Activated effector memory CD4-positive, alpha-beta T cell treated with Interleukin-2 at 50 U/mL for 16 hours (primary cell): ENCODE data around the gene TLL2.

ENCODE experiments used
- DNase-seq: peaks from one replicate; pipeline ENCODE4 v3.0.0-alpha.2; 2020

Gene TLL2

DNA sequence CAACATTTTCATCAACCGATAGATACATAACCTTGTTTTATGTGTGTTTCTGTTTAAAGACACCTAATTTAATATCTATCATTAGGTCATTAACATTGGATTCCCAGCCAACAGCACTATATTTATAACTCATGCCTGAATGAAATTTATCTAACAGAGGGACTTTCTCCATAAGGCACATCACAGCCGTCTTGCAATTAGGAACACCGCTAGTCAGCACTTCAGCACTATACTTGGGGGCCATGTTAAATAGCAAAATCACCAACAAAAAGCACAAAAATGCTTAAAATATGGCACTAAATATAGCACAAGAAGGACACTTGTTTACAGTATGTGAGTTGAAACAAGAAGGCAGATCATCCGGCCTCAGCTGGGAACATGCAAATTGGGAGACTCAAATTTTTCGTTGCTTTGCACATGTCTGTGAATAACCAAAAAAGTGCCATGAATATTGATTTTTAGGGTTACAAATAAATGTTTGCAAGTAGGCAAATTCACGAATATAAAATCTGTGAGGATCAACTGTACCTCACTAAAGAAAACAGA, 51.0 kb downstream of the TLL2 start:
- DNase-seq, result no peak

DNA sequence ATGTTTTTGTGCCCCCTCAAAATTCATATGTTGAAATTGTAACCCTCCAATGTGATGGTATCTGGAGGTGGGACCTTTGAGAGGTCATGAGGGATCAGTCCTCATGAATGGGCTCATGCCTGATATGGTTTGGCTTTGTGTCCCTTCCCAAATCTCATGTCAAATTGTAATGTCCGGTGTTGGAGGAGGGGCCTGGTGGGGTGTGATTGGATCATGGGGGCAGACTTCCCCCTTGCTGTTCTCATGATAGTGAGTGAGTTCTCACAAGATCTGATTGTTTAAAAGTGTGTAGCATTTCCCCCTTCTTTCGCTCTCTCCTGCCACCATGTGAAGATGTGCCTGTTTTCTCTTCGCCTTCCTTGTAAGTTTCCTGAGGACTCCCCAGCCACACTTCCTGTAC, 53.4 kb downstream of the TLL2 start:
- DNase-seq, result no peak

DNA sequence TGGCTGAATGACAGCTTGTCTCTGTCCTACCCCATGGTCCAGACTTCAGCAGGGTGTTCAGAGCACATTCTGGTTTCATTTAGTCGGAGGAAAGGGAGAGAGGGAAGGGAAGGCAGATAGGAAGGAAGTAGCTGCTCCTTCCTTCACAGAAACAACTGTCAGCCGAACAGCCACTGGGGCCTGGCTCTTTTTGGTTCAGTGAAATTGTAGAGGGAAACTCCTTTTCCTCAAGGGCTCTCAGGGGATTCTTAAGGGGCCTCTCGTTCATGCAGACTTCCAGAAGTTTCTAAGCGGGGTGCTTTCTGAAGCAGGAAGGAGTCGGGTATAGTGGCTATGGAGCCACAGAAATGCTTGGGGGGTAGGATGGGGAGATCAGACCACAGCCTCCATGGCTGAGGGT, 56.4 kb downstream of the TLL2 start:
- DNase-seq, result no peak

- DNase-seq, result no peak
These were observed 57.4 kb downstream of the TLL2 start for GRCh38 chr10:96456296-96456840.

DNA sequence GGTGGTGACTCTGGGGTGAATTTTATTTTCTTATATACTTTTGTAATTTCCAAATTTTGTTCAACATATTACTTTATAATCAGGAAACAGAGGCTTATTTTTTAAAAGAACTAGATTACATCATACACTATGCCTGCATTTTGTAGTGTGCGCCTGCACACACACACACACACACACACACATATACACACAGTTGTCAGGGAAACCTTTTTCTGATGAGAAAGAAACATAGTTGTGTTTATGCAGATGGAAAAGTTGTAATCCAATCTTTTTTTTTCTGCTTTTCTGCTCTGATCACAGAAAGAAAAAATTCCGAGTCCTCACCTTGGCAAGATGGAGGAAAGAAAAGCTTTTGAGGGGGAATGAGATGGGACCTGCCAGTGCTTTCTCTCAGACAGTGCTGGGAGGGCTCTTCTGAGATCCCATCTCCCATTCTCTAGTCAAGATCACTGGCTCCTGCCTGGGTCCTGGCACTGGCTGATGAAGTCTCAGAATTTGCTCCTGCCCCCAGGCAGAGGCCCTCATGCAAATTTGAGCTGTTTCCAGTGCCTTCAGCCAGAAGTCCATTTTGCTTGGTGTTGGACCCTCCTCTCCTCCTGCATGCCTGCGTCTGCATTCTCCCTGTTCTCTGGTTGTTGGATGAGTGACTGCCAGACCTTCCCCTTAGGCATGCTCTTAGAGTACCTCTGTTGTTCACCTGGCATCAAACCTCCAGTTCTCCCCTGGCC, 59.7 kb downstream of the TLL2 start:
- DNase-seq, result no peak

GRCh38 chr10:96452494-96453153, 61.1 kb downstream of the TLL2 start:
- no peak for DNase-seq

DNA sequence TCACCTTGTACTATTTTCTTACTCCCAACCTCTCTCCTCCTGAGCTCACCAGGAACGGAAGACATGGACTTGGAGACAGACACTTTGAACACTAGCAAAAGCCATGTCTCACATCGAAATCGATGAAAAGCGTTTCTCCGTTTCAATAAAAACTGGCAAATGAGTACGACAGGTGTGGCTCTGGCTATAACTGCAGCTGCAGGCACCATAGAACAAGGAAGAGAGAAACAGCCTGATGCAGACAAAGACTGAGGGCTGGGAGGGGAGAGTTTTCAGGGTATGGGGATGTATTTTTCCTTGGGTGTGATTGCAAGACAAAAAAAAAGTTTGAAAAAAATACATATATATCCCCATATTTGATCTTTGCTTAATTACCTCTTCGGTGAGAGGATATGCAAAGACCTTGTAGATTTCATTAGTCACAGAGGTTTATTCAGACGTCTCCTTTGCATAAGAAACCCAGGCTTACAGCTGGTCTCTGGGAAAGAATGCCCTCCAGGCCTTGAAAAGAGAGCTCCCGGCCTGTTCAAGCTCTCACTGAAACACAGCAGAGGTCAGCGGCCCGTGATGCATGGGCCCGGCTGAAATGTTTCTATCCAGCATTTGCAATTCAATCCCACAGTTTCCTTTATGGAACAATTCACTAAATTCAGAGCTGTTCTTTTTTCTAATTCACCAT, 63.1 kb downstream of the TLL2 start:
- no peak for DNase-seq

DNA sequence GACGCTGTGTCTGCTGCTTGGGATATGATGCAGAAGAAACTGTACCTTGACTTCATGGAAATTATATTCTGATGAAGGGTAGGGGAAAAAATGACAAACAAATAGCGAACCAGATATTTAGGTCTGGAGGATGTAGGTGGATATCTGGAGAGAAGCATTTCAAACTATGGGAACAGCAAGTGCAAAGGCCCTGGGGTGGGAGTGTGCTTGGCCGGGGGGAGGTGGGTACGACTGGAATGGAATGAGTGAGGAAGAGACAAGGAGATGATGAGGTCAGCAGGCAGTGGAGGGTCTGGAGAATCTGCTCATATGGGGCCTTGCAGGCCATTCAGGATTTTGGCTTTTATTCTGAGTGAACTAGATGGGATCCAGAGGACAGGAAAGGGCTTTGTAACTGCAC, 65.2 kb downstream of the TLL2 start:
- DNase-seq, result no peak

GRCh38 chr10:96448021-96448457, 65.7 kb downstream of the TLL2 start:
- DNase-seq, result no peak

- no peak for DNase-seq
These were observed 66.6 kb downstream of the TLL2 start for GRCh38 chr10:96446966-96447596.

- DNase-seq, result no peak
These were observed 71.6 kb downstream of the TLL2 start for GRCh38 chr10:96441987-96442643.

- DNase-seq, result no peak
These were observed 72.3 kb downstream of the TLL2 start for GRCh38 chr10:96441322-96441885.

GRCh38 chr10:96440361-96441292, 73.1 kb downstream of the TLL2 start:
- no peak for DNase-seq

DNA sequence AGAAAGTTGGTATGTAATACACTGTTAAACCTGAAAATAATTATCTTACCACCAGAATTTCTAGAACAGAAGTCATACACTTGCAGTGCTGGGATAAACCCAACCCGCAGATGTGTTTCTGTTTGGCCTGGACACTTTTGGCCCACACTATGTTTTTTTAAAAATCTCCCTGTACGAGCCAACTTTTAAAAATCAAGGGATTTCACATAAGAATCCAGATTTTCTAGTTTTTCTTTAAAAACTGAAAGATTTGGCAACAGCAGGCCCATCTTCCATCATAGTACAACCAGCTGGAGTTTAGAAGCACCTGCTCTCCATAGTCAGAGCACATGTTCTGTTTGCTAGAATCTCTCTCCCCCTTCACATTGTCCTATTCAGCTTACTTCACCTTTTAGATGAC, 74.0 kb downstream of the TLL2 start:
- DNase-seq, result no peak

DNA sequence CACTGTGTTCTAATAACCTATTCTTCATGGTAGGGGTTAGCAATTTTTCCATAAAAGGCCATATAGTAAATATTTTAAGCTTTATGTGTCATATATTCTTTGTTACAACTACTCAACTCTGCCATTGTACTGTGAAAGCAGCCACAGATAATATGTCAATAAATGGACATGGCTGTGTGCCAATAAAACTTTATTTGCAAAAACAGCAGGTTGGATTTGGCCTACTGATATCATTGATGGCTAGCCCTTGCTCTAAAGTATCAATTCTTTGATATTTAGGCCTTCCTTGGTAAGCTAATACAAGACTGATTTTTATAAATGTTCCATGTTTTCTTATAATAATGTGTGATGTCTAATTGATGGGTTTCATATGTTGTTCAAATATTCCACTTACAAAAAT, 77.7 kb downstream of the TLL2 start:
- DNase-seq, result no peak

- DNase-seq, result no peak
These were observed 82.3 kb downstream of the TLL2 start for GRCh38 chr10:96431211-96431970.

DNA sequence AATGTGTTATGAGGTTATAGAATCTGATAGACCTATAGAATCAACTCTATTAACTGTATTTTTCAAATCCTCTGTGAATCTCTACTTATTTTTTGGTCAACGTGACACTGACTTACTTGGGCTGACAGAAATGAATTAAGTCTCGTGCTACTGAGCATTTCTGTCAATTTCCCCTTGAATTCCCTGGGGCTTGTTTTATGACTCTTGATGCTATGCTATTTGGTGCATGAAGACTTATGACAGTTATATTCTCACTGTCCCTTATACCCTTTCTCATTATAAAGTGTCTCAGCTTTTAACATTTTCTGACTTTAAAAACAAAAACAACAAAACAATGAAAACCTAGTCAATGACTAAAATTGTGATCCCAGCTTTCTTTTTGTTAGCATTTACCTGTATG, 86.4 kb downstream of the TLL2 start:
- no peak for DNase-seq

DNA sequence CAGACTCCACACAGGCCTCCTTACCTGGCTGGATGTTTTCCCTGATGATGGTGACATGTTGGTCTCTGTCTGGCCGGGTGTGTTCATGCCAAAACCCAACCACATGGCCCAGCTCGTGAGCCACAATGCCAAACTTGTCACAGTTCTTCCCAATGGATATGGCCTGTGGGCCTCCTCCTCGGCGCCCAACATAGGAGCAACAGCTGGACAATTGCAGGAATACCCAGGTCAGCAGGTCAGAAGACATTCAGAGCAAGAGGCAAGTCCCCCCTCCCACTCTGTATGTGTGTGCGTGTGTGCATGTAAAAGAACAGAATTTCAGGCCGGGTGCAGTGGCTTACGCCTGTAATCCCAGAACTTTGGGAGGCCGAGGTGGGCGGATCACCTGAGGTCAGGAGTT, 91.2 kb downstream of the TLL2 start:
- DNase-seq, result no peak

DNA sequence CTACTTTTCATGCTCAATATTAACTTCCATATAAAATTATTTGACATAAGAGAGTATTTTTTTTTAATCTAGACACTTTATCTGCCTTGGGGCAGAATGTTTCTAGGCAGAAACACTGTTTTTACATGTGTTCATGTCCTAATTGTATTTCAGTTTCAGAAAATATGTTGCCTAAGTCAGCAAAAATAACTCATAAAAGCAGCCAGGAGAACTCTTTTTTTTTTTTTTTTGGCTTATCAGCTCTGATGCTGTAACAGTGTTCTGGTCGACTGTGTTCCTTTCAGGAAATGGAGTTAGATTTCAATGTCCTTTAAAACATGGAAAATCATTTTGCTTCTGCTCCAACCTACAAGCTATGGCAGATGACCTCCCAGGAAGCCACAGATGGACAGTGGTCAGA, 91.7 kb downstream of the TLL2 start:
- no peak for DNase-seq
